NB4 (cell line): ENCODE measurements around the gene MLYCD.

Source experiments
- TF ChIP-seq, protein P1 (sequence below): IDR thresholded peaks from one replicate; pipeline ENCODE4 v1.5.1; 2012; ENCODE audit warnings: low read depth, low read length
- TF ChIP-seq, protein P2 (sequence below): IDR thresholded peaks from 2 replicates; pipeline ENCODE4 v1.6.1; 2011; ENCODE audit warnings: low read depth, low read length

DNA sequence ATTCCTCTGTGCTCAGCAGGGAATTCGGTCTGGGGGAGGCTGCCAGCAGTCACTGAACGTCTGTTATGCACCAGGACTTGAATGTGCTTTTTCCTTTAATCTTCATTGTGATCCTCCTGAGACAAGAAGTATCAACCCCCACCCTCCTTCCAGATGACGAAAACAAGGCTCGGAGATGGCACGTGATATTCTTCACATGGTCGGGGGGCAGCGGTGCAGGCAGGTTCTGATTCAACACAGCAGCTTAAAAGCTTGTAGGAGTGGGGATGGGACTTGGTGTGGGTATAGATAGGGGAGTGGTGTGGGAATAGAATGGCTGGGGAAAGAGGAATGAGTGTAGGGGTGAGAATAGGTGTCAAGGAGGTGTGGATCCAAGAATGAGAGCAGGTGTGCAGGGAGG lies 75.6 kb downstream of the MLYCD start:
- TF ChIP-seq, protein P1, sequence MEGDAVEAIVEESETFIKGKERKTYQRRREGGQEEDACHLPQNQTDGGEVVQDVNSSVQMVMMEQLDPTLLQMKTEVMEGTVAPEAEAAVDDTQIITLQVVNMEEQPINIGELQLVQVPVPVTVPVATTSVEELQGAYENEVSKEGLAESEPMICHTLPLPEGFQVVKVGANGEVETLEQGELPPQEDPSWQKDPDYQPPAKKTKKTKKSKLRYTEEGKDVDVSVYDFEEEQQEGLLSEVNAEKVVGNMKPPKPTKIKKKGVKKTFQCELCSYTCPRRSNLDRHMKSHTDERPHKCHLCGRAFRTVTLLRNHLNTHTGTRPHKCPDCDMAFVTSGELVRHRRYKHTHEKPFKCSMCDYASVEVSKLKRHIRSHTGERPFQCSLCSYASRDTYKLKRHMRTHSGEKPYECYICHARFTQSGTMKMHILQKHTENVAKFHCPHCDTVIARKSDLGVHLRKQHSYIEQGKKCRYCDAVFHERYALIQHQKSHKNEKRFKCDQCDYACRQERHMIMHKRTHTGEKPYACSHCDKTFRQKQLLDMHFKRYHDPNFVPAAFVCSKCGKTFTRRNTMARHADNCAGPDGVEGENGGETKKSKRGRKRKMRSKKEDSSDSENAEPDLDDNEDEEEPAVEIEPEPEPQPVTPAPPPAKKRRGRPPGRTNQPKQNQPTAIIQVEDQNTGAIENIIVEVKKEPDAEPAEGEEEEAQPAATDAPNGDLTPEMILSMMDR = no peak
- TF ChIP-seq, protein P2, sequence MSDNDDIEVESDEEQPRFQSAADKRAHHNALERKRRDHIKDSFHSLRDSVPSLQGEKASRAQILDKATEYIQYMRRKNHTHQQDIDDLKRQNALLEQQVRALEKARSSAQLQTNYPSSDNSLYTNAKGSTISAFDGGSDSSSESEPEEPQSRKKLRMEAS = no peak
